Hepatocyte (in vitro differentiated cells): ENCODE data around the gene SLCO3A1. TPM values are rescaled to one million over a fixed set of nuclear protein-coding genes. Genes with fewer than 3 reads are reported as not detected.

ENCODE experiments used
- DNase-seq: peaks from one replicate; pipeline ENCODE4 v3.0.0-alpha.2; 2016; ENCODE audit warnings: low spot score
- H2AFZ ChIP-seq: fragments of 200-600 bp; sonication (generic); 2 replicates; pipeline ENCODE4 v1.6.0; 2016; ENCODE audit warnings: antibody characterized with exemption, mild to moderate bottlenecking
- H3K27ac ChIP-seq: fragments of 200-600 bp; sonication (generic); 2 replicates; pipeline ENCODE4 v1.5.1; 2016; ENCODE audit warnings: mild to moderate bottlenecking
- H3K27me3 ChIP-seq: fragments of 200-600 bp; sonication (generic); 2 replicates; pipeline ENCODE4 v1.6.1; 2016
- H3K36me3 ChIP-seq: fragments of 200-600 bp; sonication (generic); replicated peaks from 2 replicates; pipeline ENCODE4 v1.5.1; 2016; ENCODE audit warnings: low read depth; ENCODE audit not compliant: insufficient read depth
- H3K4me1 ChIP-seq: fragments of 200-600 bp; sonication (generic); 2 replicates; pipeline ENCODE4 v1.5.1; 2016; ENCODE audit warnings: mild to moderate bottlenecking, moderate library complexity; ENCODE audit not compliant: insufficient read depth
- H3K4me2 ChIP-seq: fragments of 200-600 bp; sonication (generic); 2 replicates; pipeline ENCODE4 v1.6.0; 2016
- H3K4me3 ChIP-seq: fragments of 200-600 bp; sonication (generic); 2 replicates; pipeline ENCODE4 v1.5.1; 2016; ENCODE audit warnings: mild to moderate bottlenecking
- H3K79me2 ChIP-seq: fragments of 200-600 bp; sonication (generic); 2 replicates; pipeline ENCODE4 v1.6.0; 2017; ENCODE audit warnings: mild to moderate bottlenecking
- H3K9me2 ChIP-seq: fragments of 200-600 bp; sonication (generic); replicated peaks from 2 replicates; pipeline ENCODE4 v1.6.0; 2017; ENCODE audit warnings: mild to moderate bottlenecking; ENCODE audit not compliant: insufficient read depth
- H3K9me3 ChIP-seq: fragments of 200-600 bp; sonication (generic); 2 replicates; pipeline ENCODE4 v1.5.1; 2016; ENCODE audit warnings: low read depth, mild to moderate bottlenecking
- H4K20me1 ChIP-seq: fragments of 200-600 bp; sonication (generic); 2 replicates; pipeline ENCODE4 v1.6.0; 2016; ENCODE audit warnings: mild to moderate bottlenecking; ENCODE audit not compliant: insufficient read depth, poor library complexity, severe bottlenecking
- CTCF ChIP-seq: fragments of 200-600 bp; sonication (generic); IDR thresholded peaks from 2 replicates; pipeline ENCODE4 v1.5.1; 2016; ENCODE audit warnings: antibody characterized with exemption, mild to moderate bottlenecking; ENCODE audit not compliant: poor library complexity
- EZH2 ChIP-seq: fragments of 200-600 bp; sonication (generic); IDR thresholded peaks from 2 replicates; pipeline ENCODE4 v1.6.1; 2016; ENCODE audit warnings: antibody characterized with exemption, mild to moderate bottlenecking, borderline replicate concordance
- EZH2phosphoT487 ChIP-seq: fragments of 200-600 bp; sonication (generic); IDR thresholded peaks from one replicate; pipeline ENCODE4 v1.6.1; 2018; ENCODE audit warnings: antibody characterized with exemption, mild to moderate bottlenecking, low read depth, moderate library complexity; ENCODE audit not compliant: unreplicated experiment, severe bottlenecking
- WGBS: methylation state at CpG from one replicate; pipeline ENCODE4 v1.1.6; 2016; ENCODE audit warnings: low lambda C conversion rate; ENCODE audit errors: missing lambda C conversion rate; 5-methylcytosine and 5-hydroxymethylcytosine counted together
- polyA plus RNA-seq: library from polyadenylated mRNA; unstranded; fragments of >200 nt; fragmentation: Nextera tagmentation; extraction: Ambion mirVana; gene quantifications from 2 replicates; pipeline ENCODE4 v1.2.1, GENCODE V29; 2016
- total RNA-seq: library from RNA; depleted of rRNA; stranded (reverse); fragments of >200 nt; gene quantifications from 2 replicates; pipeline ENCODE4 v1.2.3, GENCODE V29; 2014

The SLCO3A1 gene
- total and polyA plus RNA-seq, 2 experiments from 2014 or later: 1.3 to 5.4 TPM

DNA sequence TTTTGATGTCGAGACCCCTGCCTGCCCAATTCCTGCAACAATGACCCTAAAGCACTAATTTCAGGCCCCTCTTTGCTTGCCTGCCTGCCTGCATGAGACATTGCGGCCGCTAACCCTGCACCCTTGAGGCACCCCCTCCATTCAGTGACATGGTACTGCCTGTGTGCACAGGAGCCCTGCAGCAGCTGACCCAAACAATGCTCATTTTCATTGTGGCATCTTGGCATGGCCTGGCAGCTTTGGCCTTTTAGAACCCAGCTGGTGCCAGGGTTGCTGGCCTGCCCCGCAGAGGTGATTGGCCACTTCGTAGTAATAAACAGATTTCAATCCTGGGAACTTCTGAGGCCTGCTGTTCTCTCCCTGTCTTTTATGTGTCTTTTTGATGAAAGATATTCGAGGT lies 33.8 kb downstream of the SLCO3A1 start:
- TF ChIP-seq CTCF (no peak), EZH2 (no peak), EZH2phosphoT487 (no peak)
- Histone ChIP-seq H3K27ac (no peak overlapping the region), H3K79me2 (no peaks in the 10 kb centered on the region), H3K9me2 (no peaks in the 10 kb centered on the region), H3K4me2 (no peak overlapping the region), H3K27me3 (no peaks in the 10 kb centered on the region), H3K4me3 (no peak overlapping the region), H2AFZ (no peak overlapping the region), H3K9me3 (no peaks in the 10 kb centered on the region), H4K20me1 (no peaks in the 10 kb centered on the region), H3K4me1 (no peaks in the 10 kb centered on the region), H3K36me3 (no peaks in the 10 kb centered on the region)
- DNase-seq: no peak
- WGBS: 86% methylated on average over 6 of the region's 6 CpGs

- no peak for DNase-seq
- Histone ChIP-seq H3K9me3 (no peaks in the 10 kb centered on the region), H3K4me3 (no peak overlapping the region), H3K4me1 (no peaks in the 10 kb centered on the region), H2AFZ (no peak overlapping the region), H3K9me2 (no peaks in the 10 kb centered on the region), H3K27me3 (no peaks in the 10 kb centered on the region), H4K20me1 (no peaks in the 10 kb centered on the region), H3K27ac (no peak overlapping the region), H3K79me2 (no peaks in the 10 kb centered on the region), H3K36me3 (no peaks in the 10 kb centered on the region), H3K4me2 (no peak overlapping the region)
- TF ChIP-seq EZH2: no peak
- 77% methylated on average over 5 of the region's 5 CpGs for WGBS
Observed at GRCh38 chr15:91887921-91888373, 34.4 kb downstream of the SLCO3A1 start.

DNA sequence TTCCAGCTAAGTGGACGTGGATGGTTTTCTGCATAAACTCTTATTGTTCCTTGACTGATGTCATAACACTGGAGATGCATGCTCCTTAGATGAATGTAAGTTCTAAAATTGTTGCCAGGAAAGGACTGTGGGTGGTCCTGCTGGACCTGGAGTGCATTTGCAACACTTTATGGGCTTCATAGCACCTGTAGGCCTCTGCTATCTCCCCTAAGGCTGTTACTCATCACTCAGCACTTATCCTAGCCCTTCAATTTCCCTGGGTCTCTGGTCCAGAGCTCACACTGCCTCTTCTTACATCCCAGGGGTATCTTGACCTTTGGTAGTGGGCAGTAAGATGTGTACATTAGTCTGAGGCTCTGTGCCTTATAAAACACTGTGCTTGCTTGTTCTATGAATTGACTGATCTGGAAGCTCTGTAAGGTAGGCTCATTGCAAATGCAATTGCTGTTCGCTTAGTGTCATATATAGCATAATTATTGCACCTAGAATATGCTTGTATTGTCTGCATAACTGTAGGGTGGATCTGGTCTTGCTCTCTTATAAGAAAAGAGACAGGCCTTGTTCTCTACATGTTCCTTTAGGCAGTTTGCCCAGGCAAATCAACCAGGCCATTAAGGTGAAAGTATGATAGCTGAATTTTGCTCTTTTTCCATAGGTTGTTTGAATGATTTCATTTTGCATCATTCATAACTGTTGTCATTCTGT lies 35.8 kb downstream of the SLCO3A1 start:
- Histone ChIP-seq H3K9me3 (no peaks in the 10 kb centered on the region), H3K9me2 (no peaks in the 10 kb centered on the region), H3K4me2 (no peak overlapping the region), H2AFZ (no peak overlapping the region), H3K36me3 (no peaks in the 10 kb centered on the region), H3K27ac (no peak overlapping the region), H3K27me3 (no peaks in the 10 kb centered on the region), H3K79me2 (no peaks in the 10 kb centered on the region), H4K20me1 (no peaks in the 10 kb centered on the region), H3K4me1 (no peaks in the 10 kb centered on the region), H3K4me3 (no peak overlapping the region)
- no peak for DNase-seq
- no peak for TF ChIP-seq EZH2phosphoT487
- no peak for TF ChIP-seq EZH2
- WGBS: 72% methylated on average over 2 of the region's 2 CpGs

- Histone ChIP-seq H3K36me3 (no peaks in the 10 kb centered on the region), H3K27me3 (no peaks in the 10 kb centered on the region), H3K79me2 (no peaks in the 10 kb centered on the region), H3K9me3 (no peaks in the 10 kb centered on the region), H3K27ac (no peak overlapping the region), H4K20me1 (no peaks in the 10 kb centered on the region), H3K4me1 (no peaks in the 10 kb centered on the region), H3K9me2 (no peaks in the 10 kb centered on the region), H3K4me2 (no peak overlapping the region), H2AFZ (no peak overlapping the region), H3K4me3 (no peak overlapping the region)
- 80% methylated on average over 2 of the region's 2 CpGs for WGBS
- TF ChIP-seq CTCF (no peak), EZH2 (no peak), EZH2phosphoT487 (no peak)
- no peak for DNase-seq
Observed at GRCh38 chr15:91890614-91891013, 37.1 kb downstream of the SLCO3A1 start.
